Activated naive CD8-positive, alpha-beta T cell treated with anti-CD3 and anti-CD28 coated beads for 36 hours (primary cell): ENCODE results near the gene KAT7. TPM values are rescaled to one million over a fixed set of nuclear protein-coding genes. Genes with fewer than 3 reads are reported as not detected.
A peak's percentile ranks its signal among the peaks of the same experiment; 100 is the strongest.
"Not testable (repeated sequence)": the region's sequence is repeated elsewhere in the genome, so short reads cannot be mapped to it uniquely, and the experiment has no call there.

Experiments
- DNase-seq: peaks from one replicate; pipeline ENCODE4 v3.0.0; 2021
- H3K27ac Mint-ChIP-seq: one replicate; pipeline ENCODE4 v1.8.0; 2022; ENCODE audit warnings: mild to moderate bottlenecking, moderate library complexity, mixed read lengths
- H3K27me3 Mint-ChIP-seq: one replicate; pipeline ENCODE4 v1.8.0; 2022; ENCODE audit warnings: mild to moderate bottlenecking, mixed read lengths
- H3K36me3 Mint-ChIP-seq: one replicate; pipeline ENCODE4 v1.8.0; 2021; ENCODE audit warnings: mild to moderate bottlenecking, mixed read lengths
- H3K4me1 Mint-ChIP-seq: one replicate; pipeline ENCODE4 v1.8.0; 2021; ENCODE audit warnings: mixed read lengths
- H3K4me3 Mint-ChIP-seq: one replicate; pipeline ENCODE4 v1.8.0; 2022; ENCODE audit warnings: mild to moderate bottlenecking, moderate library complexity, mixed read lengths
- H3K9me3 Mint-ChIP-seq: one replicate; pipeline ENCODE4 v1.8.0; 2022; ENCODE audit warnings: mixed read lengths
- total RNA-seq, 2 experiments: library from RNA; stranded (reverse); gene quantifications; one replicate each; pipeline ENCODE4 v1.2.3, GENCODE V29; 2021

KAT7 gene
- total RNA-seq, 2 experiments from 2014 or later: 65.9 to 67.2 TPM

DNA sequence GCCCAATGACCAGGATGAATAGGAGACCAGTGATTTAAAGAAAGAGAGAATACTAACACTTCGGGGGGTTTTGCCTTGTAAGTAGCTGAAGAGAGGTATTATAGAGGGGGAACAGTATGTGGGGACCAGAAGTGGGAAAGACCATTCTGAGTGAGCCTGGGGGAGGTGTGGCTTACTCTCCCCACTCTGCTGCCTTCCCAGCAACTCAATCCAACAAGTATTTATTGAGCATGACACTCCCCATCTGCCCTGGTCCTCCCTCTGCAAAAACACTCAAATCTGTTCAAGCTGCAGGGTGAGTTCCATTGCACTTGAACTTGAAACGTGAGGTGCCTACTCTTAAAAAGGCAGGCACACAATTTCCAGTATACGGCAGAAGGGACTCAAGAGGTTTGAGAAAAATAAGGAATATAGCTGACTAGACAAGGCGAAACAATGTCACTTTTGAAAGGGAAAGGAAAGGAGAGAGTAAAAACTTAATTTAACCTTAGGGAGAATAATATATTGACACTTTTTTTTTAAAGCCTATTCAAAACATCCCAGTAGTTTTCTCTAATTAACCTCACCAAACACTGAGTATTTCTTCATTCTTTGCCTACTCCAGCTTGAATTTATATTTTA is 32.7 kb upstream of the KAT7 start:
- H3K4me1 Mint-ChIP-seq: peaks cover 74% of the 10 kb centered on the region
- no peak overlapping the region for H3K4me3 Mint-ChIP-seq
- peak overlapping the region; percentile 75 for H3K27ac Mint-ChIP-seq
- no peak for DNase-seq
- no peaks in the 10 kb centered on the region for H3K9me3 Mint-ChIP-seq
- H3K27me3 Mint-ChIP-seq: no peaks in the 10 kb centered on the region
- peaks cover 16% of the 10 kb centered on the region for H3K36me3 Mint-ChIP-seq

DNA sequence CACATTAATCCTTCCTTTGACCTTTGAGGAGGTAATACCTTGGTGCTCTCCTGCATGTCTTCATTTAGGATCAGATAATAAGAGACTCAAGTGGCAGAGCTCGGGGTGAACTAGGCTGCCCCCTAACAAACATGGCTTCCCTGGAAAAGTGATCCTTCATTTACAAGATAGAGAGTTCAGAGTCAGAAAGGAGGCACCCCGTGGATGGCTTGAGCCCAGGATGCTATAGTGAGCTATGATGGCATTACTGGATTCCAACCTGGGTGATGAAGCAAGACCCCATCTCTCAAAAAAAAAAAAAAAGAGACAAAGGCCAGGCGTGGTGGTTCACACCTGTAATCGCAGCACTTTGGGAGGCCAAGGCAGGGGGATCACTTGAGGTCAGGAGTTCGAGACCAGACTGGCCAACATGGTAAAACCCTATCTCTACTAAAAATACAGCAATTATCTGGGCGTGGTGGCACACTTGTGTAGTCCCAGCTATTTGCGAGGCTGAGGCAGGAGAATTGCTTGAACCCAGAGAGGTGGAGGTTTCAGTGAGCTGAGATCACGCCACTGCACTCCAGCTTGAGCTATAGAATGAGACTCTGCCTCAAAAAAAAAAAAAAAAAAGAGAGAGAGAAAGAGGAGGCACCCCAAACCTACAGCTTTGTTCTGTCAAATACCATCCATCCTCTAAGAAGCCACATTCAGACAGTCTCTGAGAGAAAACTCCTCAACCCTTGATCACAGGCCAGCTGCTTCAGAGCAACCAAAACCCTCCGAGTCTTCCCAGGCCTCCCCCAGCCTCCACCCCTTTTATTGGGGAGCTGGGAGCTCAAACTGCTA is 31.9 kb upstream of the KAT7 start:
- Mint-ChIP-seq H3K27ac (peak overlapping the region; percentile 75), H3K27me3 (no peaks in the 10 kb centered on the region), H3K36me3 (peaks cover 15% of the 10 kb centered on the region), H3K4me1 (peaks cover 80% of the 10 kb centered on the region), H3K9me3 (no peaks in the 10 kb centered on the region), H3K4me3 (no peak overlapping the region)
- no peak for DNase-seq

DNA sequence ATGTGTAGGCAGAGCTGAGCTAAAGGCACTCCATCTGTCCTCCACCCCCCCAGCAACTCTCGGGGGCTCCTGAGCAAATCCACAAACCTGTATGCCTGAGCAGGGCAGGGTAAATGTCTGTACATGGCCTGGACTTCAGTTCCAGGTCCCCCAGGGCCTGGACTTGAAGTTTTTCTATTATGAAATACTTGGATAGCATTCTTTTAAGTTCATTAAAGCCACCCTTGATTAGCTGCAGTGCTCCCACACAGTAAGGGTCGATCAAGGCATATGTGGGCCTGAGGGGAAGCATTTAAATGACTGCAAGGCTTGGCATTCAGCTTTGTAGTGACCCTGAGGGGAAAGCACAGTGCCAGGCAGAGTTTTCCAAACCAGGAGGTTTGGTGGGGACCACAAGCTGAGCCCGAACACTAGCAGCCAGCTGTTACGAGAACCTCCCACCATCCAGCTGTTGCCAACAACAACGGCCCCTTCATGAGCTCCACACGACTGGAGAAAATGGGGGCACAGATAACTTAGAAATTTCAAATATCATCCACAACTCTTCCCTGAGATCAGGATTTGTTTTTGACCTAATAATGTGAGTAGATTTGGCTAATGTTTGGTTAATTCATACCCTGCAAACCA is 31.2 kb upstream of the KAT7 start:
- no peak for DNase-seq
- no peaks in the 10 kb centered on the region for H3K27me3 Mint-ChIP-seq
- peaks cover 15% of the 10 kb centered on the region for H3K36me3 Mint-ChIP-seq
- H3K27ac Mint-ChIP-seq: peak overlapping the region; percentile 75
- H3K9me3 Mint-ChIP-seq: no peaks in the 10 kb centered on the region
- no peak overlapping the region for H3K4me3 Mint-ChIP-seq
- peaks cover 84% of the 10 kb centered on the region for H3K4me1 Mint-ChIP-seq

DNA sequence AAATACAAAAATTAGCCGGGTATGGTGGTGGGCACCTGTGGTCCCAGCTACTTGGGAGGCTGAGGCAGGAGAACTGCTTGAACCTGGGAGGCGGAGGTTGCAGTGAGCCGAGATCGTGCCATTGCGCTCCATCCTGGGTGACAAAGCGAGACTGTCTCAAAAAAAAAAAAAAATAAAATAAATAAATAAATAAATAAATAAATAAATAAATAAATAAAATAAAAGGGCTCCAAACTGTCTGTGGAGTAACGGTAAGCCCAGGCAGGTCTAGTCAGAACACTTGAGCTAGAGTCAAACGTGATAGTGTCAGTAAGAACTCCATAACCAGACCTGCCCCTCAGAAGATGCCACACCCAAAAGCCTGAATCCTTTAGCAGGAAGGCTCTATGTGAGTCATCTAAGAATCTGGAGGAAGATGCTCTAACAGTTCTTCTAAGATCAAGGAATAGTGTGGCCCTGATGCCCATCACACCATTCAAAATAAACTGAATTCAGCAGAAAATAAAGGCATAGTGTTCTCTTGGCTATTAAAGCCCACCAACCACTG is 29.9 kb upstream of the KAT7 start:
- H3K27me3 Mint-ChIP-seq, H3K27ac Mint-ChIP-seq, H3K4me3 Mint-ChIP-seq, H3K9me3 Mint-ChIP-seq, DNase-seq: not testable (repeated sequence)
- Mint-ChIP-seq H3K36me3 (peaks cover 18% of the 10 kb centered on the region), H3K4me1 (peaks cover 81% of the 10 kb centered on the region)

DNA sequence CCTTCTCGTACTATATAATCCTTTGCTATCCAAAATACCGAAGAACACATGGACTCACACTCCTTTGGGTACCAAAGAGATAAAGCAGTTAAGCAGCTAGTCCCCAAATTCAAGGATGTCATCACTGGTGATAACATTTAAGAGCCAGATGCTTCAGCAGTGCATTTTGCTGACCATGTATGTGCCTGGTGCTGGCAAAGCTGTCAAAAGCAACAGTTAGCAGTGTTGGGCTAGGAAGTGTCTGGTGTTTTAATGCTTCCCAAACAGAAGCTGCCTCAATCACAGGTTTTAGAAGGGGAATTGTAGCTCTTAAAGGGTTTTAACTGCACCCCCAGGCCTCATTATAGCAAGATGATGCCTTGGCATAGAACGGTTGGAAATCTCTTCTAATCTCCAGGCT is 29.3 kb upstream of the KAT7 start:
- H3K27ac Mint-ChIP-seq: peak overlapping the region; percentile 44
- H3K36me3 Mint-ChIP-seq: peaks cover 18% of the 10 kb centered on the region
- no peaks in the 10 kb centered on the region for H3K27me3 Mint-ChIP-seq
- no peaks in the 10 kb centered on the region for H3K9me3 Mint-ChIP-seq
- H3K4me1 Mint-ChIP-seq: peaks cover 75% of the 10 kb centered on the region
- no peak for DNase-seq
- no peak overlapping the region for H3K4me3 Mint-ChIP-seq

DNA sequence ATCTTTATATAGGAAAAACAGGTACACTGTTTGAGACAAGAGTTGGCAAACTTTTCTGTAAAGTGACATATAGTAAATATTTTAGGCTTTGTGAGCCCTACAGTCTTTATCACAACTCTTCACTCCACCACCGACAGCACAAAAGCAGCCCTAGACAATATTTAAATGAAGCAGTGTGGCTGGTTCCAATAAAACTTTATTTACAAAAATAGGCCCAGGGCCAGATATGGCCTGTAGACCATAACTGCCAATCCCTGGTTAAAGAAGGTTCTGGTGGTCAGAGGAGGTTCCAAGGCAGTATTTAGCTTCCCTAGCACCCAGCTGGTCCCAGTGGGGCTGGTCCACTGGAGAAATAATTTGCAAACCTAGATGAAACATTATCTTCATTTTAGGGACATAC is 28.2 kb upstream of the KAT7 start:
- Mint-ChIP-seq H3K4me3 (no peak overlapping the region), H3K36me3 (peaks cover 18% of the 10 kb centered on the region), H3K27ac (no peak overlapping the region)

DNA sequence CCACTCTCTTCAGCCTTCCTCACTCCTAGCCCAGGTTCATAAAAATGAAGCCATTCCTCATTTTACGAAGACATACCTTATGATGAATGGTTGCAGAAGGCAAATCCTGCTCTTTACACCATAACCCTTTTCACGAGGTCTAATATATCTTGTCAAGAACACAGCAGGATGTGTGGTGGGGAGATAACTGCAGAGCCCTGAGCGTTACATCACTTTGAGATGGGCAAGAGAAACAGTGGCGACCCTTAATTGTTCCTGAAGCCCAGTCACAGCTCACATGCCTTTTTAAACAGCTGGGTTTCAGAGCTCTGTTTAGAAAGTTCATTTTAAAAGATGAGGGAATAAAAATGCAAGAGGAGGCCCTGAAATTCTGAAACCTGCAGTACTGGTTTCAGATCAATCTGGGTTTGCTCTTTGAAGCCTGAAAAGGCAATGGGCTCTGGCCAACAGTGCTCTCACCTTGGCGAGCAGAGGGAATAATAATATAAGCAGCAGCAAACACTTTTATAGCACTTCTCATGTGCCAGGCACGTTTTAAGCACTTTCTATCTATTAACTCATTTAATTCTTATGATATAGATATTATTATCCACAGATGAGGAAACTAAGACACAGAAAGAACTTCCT is 27.4 kb upstream of the KAT7 start:
- no peak for DNase-seq
- H3K9me3 Mint-ChIP-seq: no peaks in the 10 kb centered on the region
- H3K4me3 Mint-ChIP-seq: peak overlapping the region; percentile 30
- H3K36me3 Mint-ChIP-seq: peaks cover 12% of the 10 kb centered on the region
- H3K4me1 Mint-ChIP-seq: peaks cover 68% of the 10 kb centered on the region
- no peaks in the 10 kb centered on the region for H3K27me3 Mint-ChIP-seq
- peak overlapping the region; percentile 56 for H3K27ac Mint-ChIP-seq

More for the DNA sequence above, 28.2 kb upstream of the KAT7 start:
- no peaks in the 10 kb centered on the region for H3K9me3 Mint-ChIP-seq
- DNase-seq: no peak
- H3K27me3 Mint-ChIP-seq: no peaks in the 10 kb centered on the region
- H3K4me1 Mint-ChIP-seq: peaks cover 75% of the 10 kb centered on the region

DNA sequence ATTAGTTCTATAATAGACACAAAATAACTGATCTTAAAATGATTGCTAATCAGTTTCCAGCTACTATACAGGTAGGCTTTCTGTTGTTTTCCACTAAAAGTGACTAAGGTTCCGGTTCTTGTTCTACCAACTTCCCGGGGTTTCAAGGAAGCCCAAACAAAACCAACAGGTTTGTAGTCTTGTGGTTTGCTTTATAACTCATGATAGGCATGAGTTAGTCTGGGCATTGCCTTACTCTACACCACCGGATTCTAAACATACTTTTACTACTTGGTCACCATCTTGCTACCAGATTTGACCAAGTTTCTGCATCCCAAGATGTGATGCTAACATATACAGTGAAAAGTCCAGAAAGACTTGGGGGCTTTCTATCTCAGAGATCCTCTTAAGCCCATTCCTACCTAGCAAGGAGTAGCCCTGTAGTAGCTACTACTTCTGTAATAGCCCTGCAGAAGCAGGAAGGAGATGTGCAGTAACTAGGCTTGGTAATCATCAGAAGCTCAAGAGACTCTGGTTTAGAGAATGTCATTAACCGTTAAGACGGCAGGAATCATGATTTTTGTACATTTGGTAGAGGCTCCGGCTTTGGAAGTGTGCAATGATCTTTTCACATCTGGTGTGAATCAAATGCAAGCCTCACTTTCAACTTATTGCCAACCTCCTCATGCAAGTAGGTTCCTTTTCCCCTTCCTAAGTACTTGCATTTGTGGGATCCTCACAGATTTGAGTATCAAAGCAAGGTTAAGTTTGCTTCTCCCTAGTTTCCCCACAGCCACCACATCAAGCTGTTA is 26.1 kb upstream of the KAT7 start:
- no peaks in the 10 kb centered on the region for H3K27me3 Mint-ChIP-seq
- DNase-seq: no peak
- peaks cover 9% of the 10 kb centered on the region for H3K36me3 Mint-ChIP-seq
- peaks cover 55% of the 10 kb centered on the region for H3K4me1 Mint-ChIP-seq
- H3K9me3 Mint-ChIP-seq: no peaks in the 10 kb centered on the region
- peak overlapping the region; percentile 91 for H3K27ac Mint-ChIP-seq
- H3K4me3 Mint-ChIP-seq: peak overlapping the region; percentile 96

DNA sequence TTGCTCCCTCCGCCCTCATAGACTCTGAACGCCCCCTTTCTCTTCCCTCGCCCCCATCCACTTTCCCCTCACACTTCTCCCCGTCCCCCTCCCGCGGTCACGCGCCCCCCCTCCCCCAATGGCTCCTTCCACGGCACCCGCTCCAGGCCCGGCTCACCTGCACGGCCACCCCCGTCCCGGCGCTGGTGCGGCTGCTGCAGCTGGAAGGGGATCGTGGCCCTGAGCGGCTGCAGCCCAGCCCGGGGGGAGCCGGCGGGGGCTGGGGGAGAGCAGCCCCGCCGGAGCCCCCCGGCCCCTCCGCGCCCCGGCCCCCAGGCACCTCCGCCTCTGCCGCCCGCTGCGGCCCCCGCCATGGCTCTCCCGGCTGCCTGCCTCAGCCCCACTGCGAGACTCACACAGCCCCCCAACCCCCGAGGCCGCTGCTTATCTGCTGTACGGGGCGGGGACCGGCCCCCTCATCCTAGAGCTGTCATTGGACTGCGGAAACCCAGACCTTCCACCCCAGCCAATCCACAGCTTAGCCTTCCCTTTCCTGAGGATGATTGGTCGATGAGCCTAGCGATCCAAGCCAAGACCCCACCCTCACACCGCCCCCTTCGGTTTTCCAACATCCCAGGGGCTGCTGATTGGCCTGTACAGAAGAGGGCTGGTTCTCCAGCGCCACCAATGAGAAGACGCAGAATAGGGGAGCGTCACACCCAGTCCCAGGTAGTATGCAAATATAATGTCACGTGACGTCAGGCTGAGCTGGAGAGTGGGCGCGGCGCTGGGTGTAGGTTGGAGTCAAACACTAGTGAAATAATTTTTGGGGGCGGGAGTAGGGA is 24.5 kb upstream of the KAT7 start, which contains the start of gene FAM117A:
Gene FAM117A, minus strand, starts transcription at position 397 of the 824 bp plus-strand sequence. Its CDS starts 44 bp downstream, at position 353.
- Mint-ChIP-seq H3K36me3 (peaks cover 3% of the 10 kb centered on the region), H3K4me1 (peaks cover 44% of the 10 kb centered on the region), H3K27me3 (no peaks in the 10 kb centered on the region), H3K9me3 (no peaks in the 10 kb centered on the region), H3K27ac (peak within 1 kb of the TSS; percentile 91), H3K4me3 (peak within 1 kb of the TSS; percentile 96)
- DNase-seq: peak; percentile 95

DNA sequence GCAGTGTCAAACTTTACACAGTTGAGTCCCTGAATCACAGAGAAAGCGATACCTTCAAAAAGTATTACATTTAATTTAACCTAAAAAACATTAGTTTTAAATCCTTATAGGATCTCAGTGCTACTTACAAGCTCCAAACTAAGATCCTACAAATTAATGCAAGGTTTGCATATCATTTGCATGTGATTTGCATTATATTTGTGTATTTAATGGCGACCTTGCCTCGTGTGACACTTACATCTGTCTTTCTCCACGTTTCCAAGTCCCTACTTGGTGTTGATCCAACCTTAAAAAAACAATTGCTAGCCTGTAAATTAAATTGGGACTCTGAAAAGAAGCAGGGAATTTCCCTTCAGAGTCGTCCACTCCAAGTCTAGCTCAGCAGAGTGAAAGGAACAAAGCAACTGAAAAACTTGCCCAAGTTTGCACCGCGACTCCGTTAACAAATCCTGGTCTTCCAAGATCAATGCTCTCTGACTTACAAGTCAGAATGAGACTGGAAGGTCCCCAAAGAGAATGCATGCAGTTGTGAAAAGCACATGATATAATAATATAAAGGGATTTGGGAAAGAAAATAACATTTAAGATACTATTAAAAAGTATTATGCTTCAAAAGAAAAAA is 23.8 kb upstream of the KAT7 start:
- Mint-ChIP-seq H3K4me1 (peaks cover 38% of the 10 kb centered on the region), H3K27me3 (no peaks in the 10 kb centered on the region), H3K9me3 (no peaks in the 10 kb centered on the region), H3K36me3 (peaks cover 3% of the 10 kb centered on the region), H3K4me3 (peak overlapping the region; percentile 83), H3K27ac (peak overlapping the region; percentile 62)
- no peak for DNase-seq

DNA sequence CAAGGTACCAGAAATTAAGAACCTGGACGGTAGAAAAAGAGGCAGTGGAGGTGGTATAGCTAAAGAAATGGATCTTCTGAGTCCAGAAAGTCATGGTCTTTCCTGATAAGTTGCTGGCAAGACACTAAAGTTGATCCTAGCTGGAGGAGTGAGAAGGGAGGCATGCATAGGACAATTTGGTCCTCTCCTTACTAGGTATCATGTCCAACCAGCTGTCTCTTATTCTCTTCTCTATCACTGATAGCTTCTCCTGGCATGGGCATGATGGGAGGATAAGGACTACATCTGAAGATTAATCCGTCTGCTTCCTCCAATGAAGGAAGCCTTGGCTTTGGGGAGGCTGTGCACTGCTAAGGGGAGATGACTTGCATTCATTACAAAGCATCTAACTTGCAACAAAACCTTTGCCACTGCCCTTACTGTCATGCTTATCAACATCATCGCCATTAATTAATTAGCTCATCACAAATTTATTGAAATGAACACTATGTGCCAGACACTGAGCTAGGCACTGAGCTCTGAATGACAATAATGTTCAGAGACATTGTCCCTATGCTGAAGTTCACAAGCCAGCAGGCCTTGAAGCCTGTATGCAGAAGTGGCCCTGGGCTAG is 21.5 kb upstream of the KAT7 start:
- no peak for DNase-seq
- Mint-ChIP-seq H3K27ac (no peak overlapping the region), H3K27me3 (no peaks in the 10 kb centered on the region), H3K4me1 (peaks cover 17% of the 10 kb centered on the region), H3K4me3 (no peak overlapping the region), H3K36me3 (peaks cover 3% of the 10 kb centered on the region), H3K9me3 (no peaks in the 10 kb centered on the region)

DNA sequence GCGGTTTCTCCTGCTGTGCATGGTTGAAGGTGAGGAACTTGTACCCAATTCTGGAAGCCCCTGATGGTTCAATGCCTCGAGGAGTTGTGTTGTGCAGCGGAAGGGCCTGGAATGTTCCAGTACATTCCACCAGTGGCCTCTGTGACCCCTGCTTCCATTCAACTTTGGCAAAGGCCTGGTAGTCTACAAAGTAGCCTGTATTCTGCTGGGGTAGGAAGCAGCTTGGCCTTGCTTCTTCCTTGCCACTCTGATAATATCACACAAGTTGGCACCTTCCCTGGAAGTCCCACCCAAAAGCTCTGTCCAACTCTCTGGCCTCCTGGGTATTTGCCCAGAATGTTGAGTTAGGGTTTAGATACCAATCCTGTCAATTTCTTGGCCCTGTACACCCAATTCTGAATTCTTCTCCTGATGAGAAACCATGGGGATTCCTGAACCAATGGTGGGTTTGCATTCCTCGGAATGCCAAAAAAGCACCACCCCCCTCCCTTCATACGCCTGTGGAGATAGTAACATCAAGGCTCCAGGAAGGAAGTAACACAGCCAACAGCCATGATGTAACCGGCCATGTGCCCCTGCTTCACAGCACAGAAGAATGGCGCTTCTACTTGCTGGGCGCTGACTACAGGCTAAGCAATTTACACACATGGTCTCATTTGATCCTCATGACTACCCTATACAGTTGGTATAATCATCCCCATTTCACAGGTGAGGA is 12.8 kb upstream of the KAT7 start:
- Mint-ChIP-seq H3K36me3 (no peaks in the 10 kb centered on the region), H3K27me3 (no peaks in the 10 kb centered on the region), H3K27ac (no peak overlapping the region), H3K9me3 (no peaks in the 10 kb centered on the region), H3K4me3 (no peak overlapping the region), H3K4me1 (peaks cover 8% of the 10 kb centered on the region)
- DNase-seq: no peak
